ENCODE results near the gene ZBTB16. TPM values are rescaled to one million over a fixed set of nuclear protein-coding genes. Genes with fewer than 3 reads are reported as not detected.
A peak's percentile ranks its signal among the peaks of the same experiment; 100 is the strongest.

The ZBTB16 gene
- polyA plus RNA-seq, 1 donor from 2014 or later = 0.45 TPM

- Histone ChIP-seq H3K9me3 (ENCODE audit: low read length) (no peaks in the 10 kb centered on the region), H3K4me3 (ENCODE audit: low read length) (no peak overlapping the region), H4K20me1 (ENCODE audit: insufficient read depth) (no peaks in the 10 kb centered on the region), H3K4me2 (ENCODE audit: low read length) (no peak overlapping the region), H3K27me3 (ENCODE audit: insufficient read depth, low read depth, low read length) (no peaks in the 10 kb centered on the region), H3K27ac (ENCODE audit: low read length) (peak overlapping the region; percentile 66), H3K9me2 (ENCODE audit: insufficient read depth, low read length) (no peaks in the 10 kb centered on the region), H3K36me3 (ENCODE audit: insufficient read depth, low read length) (no peaks in the 10 kb centered on the region), H3K79me2 (replicated peaks; ENCODE audit: insufficient read depth, low read length) (no peaks in the 10 kb centered on the region), H3K9ac (ENCODE audit: low read length) (peak overlapping the region; percentile 9), H3F3A (ENCODE audit: insufficient read depth, low read length, poor library complexity, severe bottlenecking) (no peaks in the 10 kb centered on the region), H2AFZ (ENCODE audit: low read depth, low read length) (peak overlapping the region; percentile 5)
- no peak for TF ChIP-seq POLR2AphosphoS5 (IDR thresholded peaks at IDR 0.05)
- no peak for TF ChIP-seq REST (IDR thresholded peaks at IDR 0.05; ENCODE audit: borderline replicate concordance)
- TF ChIP-seq TAF1 (IDR thresholded peaks at IDR 0.05; ENCODE audit: low read depth) = no peak
- no peak for TF ChIP-seq RAD21 (conservative IDR thresholded peaks at IDR 0.05)
- no peak for TF ChIP-seq MXI1 (conservative IDR thresholded peaks at IDR 0.05; ENCODE audit: poor library complexity, severe bottlenecking)
- peak; percentile 49 for TF ChIP-seq EP300 (conservative IDR thresholded peaks at IDR 0.05; ENCODE audit: poor library complexity, severe bottlenecking)
Observed at GRCh38 chr11:114283422-114283821, 223.9 kb downstream of the ZBTB16 start.

- Histone ChIP-seq H3F3A (ENCODE audit: insufficient read depth, low read length, poor library complexity, severe bottlenecking) (no peaks in the 10 kb centered on the region), H4K20me1 (ENCODE audit: insufficient read depth) (no peaks in the 10 kb centered on the region), H2AFZ (ENCODE audit: low read depth, low read length) (no peak overlapping the region), H3K9ac (ENCODE audit: low read length) (no peak overlapping the region), H3K27ac (ENCODE audit: low read length) (peak overlapping the region; percentile 66), H3K27me3 (ENCODE audit: insufficient read depth, low read depth, low read length) (no peaks in the 10 kb centered on the region), H3K36me3 (ENCODE audit: insufficient read depth, low read length) (no peaks in the 10 kb centered on the region), H3K9me2 (ENCODE audit: insufficient read depth, low read length) (no peaks in the 10 kb centered on the region), H3K4me3 (ENCODE audit: low read length) (no peak overlapping the region), H3K79me2 (replicated peaks; ENCODE audit: insufficient read depth, low read length) (no peaks in the 10 kb centered on the region), H3K4me2 (ENCODE audit: low read length) (no peak overlapping the region), H3K9me3 (ENCODE audit: low read length) (no peaks in the 10 kb centered on the region)
- TF ChIP-seq SMC3 (conservative IDR thresholded peaks at IDR 0.05; ENCODE audit: poor library complexity) (no peak), RAD21 (conservative IDR thresholded peaks at IDR 0.05) (no peak), EZH2 (IDR thresholded peaks at IDR 0.05; ENCODE audit: borderline replicate concordance, insufficient read depth, low read length, poor library complexity, severe bottlenecking) (no peak), TAF1 (IDR thresholded peaks at IDR 0.05; ENCODE audit: low read depth) (no peak), POLR2AphosphoS5 (IDR thresholded peaks at IDR 0.05) (no peak), EP300 (conservative IDR thresholded peaks at IDR 0.05; ENCODE audit: poor library complexity, severe bottlenecking) (no peak), CTCF (IDR thresholded peaks at IDR 0.05; ENCODE audit: poor library complexity, severe bottlenecking) (no peak), REST (IDR thresholded peaks at IDR 0.05; ENCODE audit: borderline replicate concordance) (no peak), MXI1 (conservative IDR thresholded peaks at IDR 0.05; ENCODE audit: poor library complexity, severe bottlenecking) (no peak)
Observed at GRCh38 chr11:114284021-114284420, 224.5 kb downstream of the ZBTB16 start.
